Astrocyte of the hippocampus (primary cell): ENCODE data around the gene CAV3.

Experiments used
- DNase-seq: peaks from one replicate; pipeline ENCODE4 v3.0.0; 2011; ENCODE audit warnings: low read depth, low spot score

Gene CAV3

GRCh38 chr3:8761866-8762265, 28.3 kb downstream of the CAV3 start:
- DNase-seq = no peak

GRCh38 chr3:8762607-8763377, 29.2 kb downstream of the CAV3 start:
- DNase-seq = no peak

- DNase-seq = no peak
These were observed 30.9 kb downstream of the CAV3 start for GRCh38 chr3:8764528-8764927.

- DNase-seq = no peak
These were observed 31.9 kb downstream of the CAV3 start for GRCh38 chr3:8765528-8765927.

GRCh38 chr3:8766148-8766547, 32.5 kb downstream of the CAV3 start:
- no peak for DNase-seq

GRCh38 chr3:8767256-8767666, 33.7 kb downstream of the CAV3 start:
- DNase-seq = no peak

GRCh38 chr3:8767667-8768363, 34.2 kb downstream of the CAV3 start:
- DNase-seq = peak; percentile 70

GRCh38 chr3:8768364-8769087, 34.9 kb downstream of the CAV3 start:
- peak; percentile 42 for DNase-seq

GRCh38 chr3:8769088-8769822, 35.7 kb downstream of the CAV3 start, which contains the start of gene OXTR:
Gene OXTR, minus strand, starts transcription at chr3:8769613. Its CDS starts 1,426 bp downstream, at chr3:8768187.
- DNase-seq = peak; percentile 95

- DNase-seq = no peak
These were observed 40.4 kb downstream of the CAV3 start for GRCh38 chr3:8773941-8774542.

GRCh38 chr3:8775181-8775580, 41.6 kb downstream of the CAV3 start:
- DNase-seq = no peak

GRCh38 chr3:8775602-8776001, 42.0 kb downstream of the CAV3 start:
- no peak for DNase-seq

- DNase-seq = peak; percentile 55
These were observed 42.8 kb downstream of the CAV3 start for GRCh38 chr3:8776406-8776805.

- DNase-seq = no peak
These were observed 43.8 kb downstream of the CAV3 start for GRCh38 chr3:8777201-8777977.

GRCh38 chr3:8777978-8778267, 44.3 kb downstream of the CAV3 start:
- no peak for DNase-seq

GRCh38 chr3:8778475-8778874, 44.9 kb downstream of the CAV3 start:
- no peak for DNase-seq

- DNase-seq = no peak
These were observed 46.7 kb downstream of the CAV3 start for GRCh38 chr3:8780279-8780678.

GRCh38 chr3:8784676-8785435, 51.3 kb downstream of the CAV3 start:
- peak; percentile 60 for DNase-seq

- no peak for DNase-seq
These were observed 56.9 kb downstream of the CAV3 start for GRCh38 chr3:8790529-8790928.

- peak; percentile 61 for DNase-seq
These were observed 59.6 kb downstream of the CAV3 start for GRCh38 chr3:8793242-8793641.
